HG03066 (cell line): ENCODE results near the gene PARD3.

Experiments used
- ATAC-seq: cut with Tn5 transposase; IDR thresholded peaks from one replicate; pipeline ENCODE4 v1.9.1; 2021; ENCODE audit warnings: low read depth; ENCODE audit not compliant: unreplicated experiment

Gene PARD3

DNA sequence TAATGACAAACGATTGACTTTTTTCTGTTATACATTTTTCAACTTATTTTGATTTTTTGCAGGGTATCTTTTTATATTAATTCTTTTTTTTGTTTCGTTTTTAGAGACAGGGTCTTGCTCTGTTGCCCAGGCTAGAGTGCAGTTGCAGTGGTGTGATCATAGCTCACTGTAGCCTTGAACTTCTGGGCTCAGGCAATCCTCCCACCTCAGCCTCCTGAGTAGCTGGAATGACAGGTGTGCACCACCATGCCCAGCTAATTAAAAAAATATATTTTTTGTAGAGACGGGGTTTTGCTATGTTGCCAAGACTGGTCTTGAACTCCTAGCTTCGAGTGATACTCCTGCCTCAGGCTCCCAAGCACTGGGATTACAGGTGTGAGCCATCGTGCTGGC is 601.3 kb downstream of the PARD3 start:
- ATAC-seq: no peak

DNA sequence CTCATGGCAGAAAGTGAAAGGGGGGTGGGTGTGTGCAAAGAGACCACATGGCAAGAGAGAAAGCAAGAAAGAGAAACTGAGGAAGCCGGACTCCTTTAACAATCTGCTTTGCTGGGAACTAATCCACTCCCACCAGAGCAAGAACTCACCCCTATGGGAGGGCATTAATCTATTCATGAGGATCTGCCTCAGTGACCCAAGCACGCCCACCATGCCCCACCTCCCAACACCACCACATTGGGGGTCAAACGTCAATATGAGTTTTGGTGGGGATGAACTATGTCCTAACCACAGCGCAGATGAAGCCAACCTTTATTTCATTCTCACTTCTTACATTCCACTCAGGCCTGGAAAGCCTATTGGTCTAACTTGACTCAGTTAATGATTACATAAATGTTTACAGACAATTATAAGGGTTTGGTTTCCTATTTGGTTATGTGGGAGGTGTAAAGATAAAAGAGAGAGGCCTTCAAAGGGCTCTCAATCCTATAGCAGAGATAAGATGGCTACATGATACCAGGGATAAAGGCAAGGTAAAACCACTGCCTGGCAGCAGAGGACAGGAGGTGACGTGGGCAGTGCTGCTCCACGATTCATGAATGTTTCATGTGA is 601.8 kb downstream of the PARD3 start:
- peak; percentile 70 for ATAC-seq

- no peak for ATAC-seq
These were observed 607.8 kb downstream of the PARD3 start for GRCh38 chr10:34207343-34207742.

DNA sequence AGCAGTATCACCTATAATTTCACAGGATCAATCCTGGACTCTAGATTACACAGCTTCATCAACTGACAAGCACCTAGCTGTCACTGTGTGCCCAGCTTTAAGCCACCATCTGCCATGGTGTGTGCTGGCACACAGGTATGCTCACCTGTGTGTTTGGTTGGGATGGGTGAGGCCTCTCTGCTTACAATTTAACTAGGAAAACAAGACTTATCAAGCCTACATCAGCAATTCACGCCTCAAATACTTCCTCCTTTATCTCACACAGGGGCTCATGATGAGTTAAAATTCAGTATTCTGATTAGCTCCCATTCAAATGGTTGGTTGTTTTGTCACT is 608.2 kb downstream of the PARD3 start:
- ATAC-seq: no peak

DNA sequence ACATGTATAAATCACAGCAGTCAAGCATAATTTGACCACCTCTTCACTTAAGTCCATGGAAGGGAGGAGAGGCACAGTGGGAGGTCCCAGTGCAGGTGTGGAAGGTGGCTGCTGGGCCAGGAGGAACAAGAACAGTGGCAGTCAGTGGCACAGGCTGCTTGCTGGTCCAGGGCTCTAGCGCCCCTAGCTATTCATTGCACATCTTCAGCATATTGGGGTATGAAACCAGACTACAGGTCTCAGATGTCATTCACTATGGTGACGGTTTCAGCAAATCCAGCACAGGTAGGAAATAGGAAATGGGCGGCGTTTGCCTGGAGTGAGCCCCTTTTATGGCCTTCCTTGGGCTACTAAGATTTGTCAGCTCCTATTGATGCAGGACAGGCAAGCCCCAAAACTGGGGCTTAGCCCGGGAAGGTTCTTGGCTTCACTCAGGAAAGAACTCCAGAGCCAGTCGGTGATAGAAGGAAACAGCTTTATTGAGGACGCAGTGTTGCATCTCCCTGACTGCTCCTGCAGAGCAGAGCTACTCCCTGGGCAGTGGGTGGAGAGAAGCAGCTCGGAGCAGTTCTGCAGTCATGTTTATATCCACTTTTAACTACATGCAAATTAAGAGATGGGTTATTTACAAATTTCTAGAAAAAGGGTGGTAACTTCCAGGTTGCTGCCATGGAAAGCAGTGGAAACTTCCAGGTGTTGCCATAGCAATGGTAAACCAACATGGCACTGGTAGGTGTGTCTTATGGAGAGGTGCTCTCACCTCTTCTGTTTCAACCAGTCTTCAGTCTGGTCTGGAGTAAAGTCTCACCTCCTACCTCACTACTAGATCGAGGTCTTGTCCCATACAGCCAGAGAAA is 608.8 kb downstream of the PARD3 start:
- no peak for ATAC-seq

- no peak for ATAC-seq
These were observed 609.6 kb downstream of the PARD3 start for GRCh38 chr10:34205452-34205851.

DNA sequence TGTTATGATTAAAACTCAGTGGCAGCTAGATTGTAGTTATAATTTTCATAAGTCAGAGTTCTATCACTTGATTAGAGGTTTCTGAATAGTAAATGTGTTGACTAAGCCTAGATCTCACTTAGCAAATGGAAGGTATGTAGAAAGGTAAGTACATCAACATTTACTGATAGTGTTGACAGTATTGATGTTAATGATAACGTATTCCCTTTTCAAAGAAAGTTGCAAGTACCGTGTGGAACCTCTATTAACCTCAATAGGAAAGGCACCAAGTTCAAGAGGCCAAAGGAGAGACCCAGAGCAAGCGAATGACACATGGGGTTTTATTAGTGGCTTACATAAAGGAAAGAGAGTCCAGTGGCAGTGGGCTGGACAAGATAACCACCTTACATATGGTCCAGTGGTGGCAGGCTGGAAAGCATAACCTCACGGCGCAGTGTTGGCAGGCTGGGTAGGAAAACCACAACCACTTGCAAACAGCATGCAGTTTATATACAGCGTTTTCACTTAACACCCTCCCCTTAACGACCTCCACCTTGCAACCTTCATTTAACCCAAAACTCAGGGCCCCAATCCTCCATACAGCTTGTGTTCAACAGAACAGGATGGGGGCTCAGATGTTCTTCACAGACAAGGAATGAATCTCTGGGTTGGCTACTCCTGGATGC is 611.0 kb downstream of the PARD3 start:
- no peak for ATAC-seq

DNA sequence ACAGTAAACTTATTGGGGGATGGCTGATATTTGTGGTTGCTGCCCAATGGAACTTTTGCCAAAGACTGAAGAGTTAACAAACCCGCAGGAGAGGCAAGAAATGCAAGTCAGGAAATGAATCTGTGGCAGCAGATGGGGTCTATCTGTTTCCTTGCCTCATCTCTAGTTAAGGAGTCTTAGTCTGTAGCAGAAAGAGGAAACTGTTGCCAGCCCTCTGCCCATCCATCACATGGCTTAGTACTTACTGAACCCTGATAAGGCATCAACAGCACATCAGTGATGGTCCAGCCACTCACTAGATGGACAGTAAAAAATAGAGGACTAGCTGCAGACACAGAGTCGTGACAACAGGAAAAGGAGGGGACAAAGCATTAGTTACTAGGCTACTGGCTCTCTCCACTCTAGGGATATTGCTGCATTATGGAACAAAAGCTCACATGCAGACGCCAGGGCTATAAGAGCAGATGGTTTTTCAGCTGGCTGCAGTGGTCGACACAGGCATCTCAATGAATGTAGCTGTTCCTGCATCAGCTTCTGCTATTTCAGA is 614.7 kb downstream of the PARD3 start:
- no peak for ATAC-seq

DNA sequence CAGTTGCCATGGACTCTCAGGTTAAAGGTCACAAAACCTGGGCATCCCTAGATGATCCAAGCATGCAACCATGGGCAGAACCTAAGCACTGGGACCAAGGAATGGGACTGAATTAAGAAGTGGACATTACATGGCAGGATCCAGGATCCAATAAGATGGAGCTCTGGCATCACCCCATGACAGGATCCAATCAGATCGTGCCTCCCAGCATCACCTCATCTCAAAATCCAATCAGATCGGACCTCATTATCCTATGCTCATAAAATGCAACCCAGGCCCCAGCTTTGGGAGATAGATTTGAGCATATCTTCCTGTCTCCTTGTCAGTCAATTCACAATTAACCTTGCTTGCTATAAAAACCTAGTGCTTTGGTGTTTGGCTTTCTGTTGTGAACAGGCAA is 616.1 kb downstream of the PARD3 start:
- ATAC-seq: no peak

GRCh38 chr10:34196058-34196433 is 619.0 kb downstream of the PARD3 start:
- no peak for ATAC-seq

DNA sequence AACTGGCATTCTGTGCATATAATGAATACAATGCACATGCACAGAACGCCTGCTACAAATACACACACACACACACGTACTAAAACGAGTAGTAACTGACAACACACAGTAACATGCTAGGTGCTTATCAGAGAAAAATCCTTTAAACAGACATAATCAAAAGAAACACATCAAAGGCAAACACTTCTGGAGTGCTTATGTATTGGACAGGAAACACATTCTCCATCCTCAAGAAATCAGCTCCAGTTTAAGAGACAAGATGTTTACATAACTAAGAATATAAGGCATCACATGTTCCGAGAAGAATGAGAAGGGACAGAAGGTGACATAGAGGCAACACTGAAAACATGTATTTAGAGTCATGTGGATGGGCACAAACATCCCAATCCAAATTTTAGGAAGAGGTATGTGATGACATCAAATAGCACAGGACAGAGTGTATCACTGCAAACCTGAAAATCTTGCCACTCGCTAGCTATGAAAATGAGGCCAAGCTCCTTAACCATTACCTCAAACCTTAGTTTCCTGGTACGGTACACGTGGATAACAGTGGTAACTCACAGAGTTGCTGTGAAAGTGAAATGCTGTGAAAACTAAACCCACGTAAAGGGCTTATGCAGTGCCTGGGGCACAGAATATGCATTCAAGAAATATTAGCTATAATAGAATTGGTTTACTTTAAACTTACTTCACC is 619.6 kb downstream of the PARD3 start:
- ATAC-seq: no peak

GRCh38 chr10:34193931-34194626 is 621.0 kb downstream of the PARD3 start:
- no peak for ATAC-seq

GRCh38 chr10:34192646-34193045 is 622.5 kb downstream of the PARD3 start:
- no peak for ATAC-seq

DNA sequence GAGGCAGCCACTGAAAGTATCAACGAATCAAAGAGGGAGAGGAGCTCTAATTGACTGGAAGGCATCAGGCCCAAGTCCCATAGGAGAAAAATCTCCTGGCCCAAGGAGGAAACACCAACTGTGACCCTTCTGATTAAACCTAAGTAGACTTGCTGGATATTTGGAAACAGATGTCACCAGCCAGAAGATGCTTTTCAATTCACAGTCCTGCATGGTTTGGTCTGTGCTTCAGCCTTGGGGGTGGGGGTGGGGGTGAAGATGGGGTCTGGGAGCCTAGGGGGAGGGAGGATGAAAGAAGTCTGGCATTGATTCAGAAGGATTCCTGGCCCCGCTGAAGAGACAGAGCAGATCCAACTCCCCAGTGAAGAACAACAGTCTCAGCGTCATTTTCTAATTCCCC is 623.7 kb downstream of the PARD3 start:
- no peak for ATAC-seq

GRCh38 chr10:34190580-34190979 is 624.5 kb downstream of the PARD3 start:
- no peak for ATAC-seq

- no peak for ATAC-seq
These were observed 625.3 kb downstream of the PARD3 start for GRCh38 chr10:34189830-34190229.

- ATAC-seq: no peak
These were observed 626.9 kb downstream of the PARD3 start for GRCh38 chr10:34188221-34188620.

DNA sequence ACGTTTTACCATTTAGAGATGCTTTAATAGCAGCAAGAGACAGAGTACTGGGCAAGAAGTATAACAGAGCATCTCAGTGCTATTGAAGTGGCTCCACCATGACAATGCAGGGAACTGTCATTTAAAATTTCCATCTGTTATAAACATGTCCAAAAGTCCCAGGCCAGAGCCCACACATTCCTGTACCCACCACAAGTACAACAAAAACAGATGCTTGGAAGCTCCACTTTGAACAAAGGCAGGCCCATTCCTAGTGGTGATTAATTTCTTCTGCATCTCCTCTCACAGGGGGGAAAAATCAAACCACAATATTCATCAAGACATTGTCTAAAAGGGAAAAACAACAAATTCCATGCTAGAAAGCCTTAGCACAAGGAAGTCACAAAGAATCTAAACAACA is 627.9 kb downstream of the PARD3 start:
- no peak for ATAC-seq

DNA sequence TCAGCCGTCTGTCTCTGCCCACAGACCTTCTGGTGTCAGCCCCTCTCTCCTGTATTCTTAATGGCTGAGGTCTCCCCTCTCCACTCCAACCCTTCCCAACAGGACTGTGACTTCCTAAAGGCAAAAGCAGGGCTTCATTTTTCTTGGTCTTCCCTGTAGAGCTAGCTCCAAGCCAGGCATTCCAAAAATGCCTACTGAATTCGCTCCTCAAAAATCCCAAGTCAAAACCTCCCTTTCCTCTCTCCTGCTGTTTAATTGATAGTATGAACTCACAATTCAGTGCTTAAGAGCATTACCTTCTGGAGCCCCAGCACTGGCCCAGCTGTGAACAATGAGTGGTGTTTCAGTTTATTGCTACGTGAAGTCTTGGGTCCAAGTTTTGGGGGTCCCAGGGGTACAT is 628.4 kb downstream of the PARD3 start:
- ATAC-seq: no peak

GRCh38 chr10:34185998-34186397 is 629.1 kb downstream of the PARD3 start:
- ATAC-seq: no peak
